ENCODE results near the gene ARHGAP6. TPM values are rescaled to one million over a fixed set of nuclear protein-coding genes. Genes with fewer than 3 reads are reported as not detected.

The ARHGAP6 gene
- total and polyA plus RNA-seq, 2 donors (not counting 3 experiments of a cell fraction or from before 2014, with no cell fraction given), result 0.69 to 0.83 TPM

DNA sequence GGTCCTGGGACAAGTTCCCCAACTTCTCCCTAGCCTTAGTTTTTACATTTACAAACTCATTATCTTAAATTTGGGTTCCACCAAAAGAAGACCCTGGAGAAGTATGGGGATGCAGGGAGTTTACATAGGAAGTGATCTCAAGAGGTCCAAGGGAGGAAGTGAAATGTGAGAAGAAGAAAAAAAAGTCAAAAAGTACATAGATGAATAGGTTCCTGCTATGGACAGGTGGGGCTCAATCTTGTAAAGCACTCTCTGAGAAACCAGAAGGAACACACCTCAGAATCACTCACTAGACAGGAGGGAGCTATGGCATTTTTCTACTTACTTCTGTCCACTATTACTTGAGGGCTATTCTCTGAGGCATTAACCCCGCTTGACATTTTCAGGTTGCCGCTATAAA, 56.6 kb downstream of the ARHGAP6 start:
- Histone ChIP-seq H3K4me1 (ENCODE audit: control insufficient read depth, extremely low read depth, insufficient read depth, low read length) (no peaks in the 10 kb centered on the region), H3K27ac (ENCODE audit: insufficient read depth, low read depth, low read length) (no peak overlapping the region), H3K27me3 (ENCODE audit: control insufficient read depth in 2 of 2, insufficient read depth in 2 of 2, low read length in 2 of 2) (no peaks in the 10 kb centered on the region), H3K36me3 (ENCODE audit: control insufficient read depth in 2 of 2, extremely low read depth in 1 of 2, insufficient read depth in 2 of 2, low read length in 2 of 2) (no peaks in the 10 kb centered on the region), H3K9ac (replicated peaks; ENCODE audit: extremely low read depth, insufficient read depth, low read length) (no peak overlapping the region), H3K9me3 (replicated peaks; ENCODE audit: control insufficient read depth, insufficient read depth, low read length) (no peaks in the 10 kb centered on the region), H3K9me1 (replicated peaks; ENCODE audit: control insufficient read depth, extremely low read depth, insufficient read depth, low read length) (no peaks in the 10 kb centered on the region), H3K4me3 (replicated peaks in 1 of 3; ENCODE audit: insufficient read depth in 1 of 3, low read depth in 1 of 3, low read length in 3 of 3) (no peak overlapping the region), H2AFZ (ENCODE audit: low read depth, low read length) (no peak overlapping the region), H4K20me1 (replicated peaks; ENCODE audit: control insufficient read depth, extremely low read depth, insufficient read depth, low read length) (no peaks in the 10 kb centered on the region), H3K79me2 (ENCODE audit: control insufficient read depth, insufficient read depth, low read length) (no peaks in the 10 kb centered on the region), H3K4me2 (ENCODE audit: insufficient read depth, low read length) (no peak overlapping the region)
- BruUV-seq (replicated peaks), result no TSS peak
- FAIRE-seq, result no peak
- intact Hi-C loops (cut with micrococcal nuclease) (no loop called here), dilution Hi-C loops (cut with MboI; ENCODE audit: extremely low pct_ligation_motif_present, low sequenced_read_pairs) (no loop called here)
- CTCF ChIA-PET, result no interaction called here
- POLR2A ChIA-PET, result no interaction called here
- TF ChIP-seq EZH2 (IDR thresholded peaks at IDR 0.05; ENCODE audit: borderline replicate concordance, low read depth, low read length, severe bottlenecking) (no peak), POLR2AphosphoS5 (IDR thresholded peaks at IDR 0.05; ENCODE audit: insufficient read depth, low read depth, low read length) (no peak), GATA2 (IDR thresholded peaks at IDR 0.05; ENCODE audit: insufficient read depth, insufficient read length, low read depth, low read length) (no peak), MAX (IDR thresholded peaks at IDR 0.05; ENCODE audit: insufficient read depth, insufficient read length) (no peak), MYC (IDR thresholded peaks at IDR 0.05; ENCODE audit: low read depth, low read length) (no peak), POLR2A (IDR thresholded peaks at IDR 0.05; ENCODE audit: low read depth, low read length) (no peak), JUN (IDR thresholded peaks at IDR 0.05; ENCODE audit: borderline replicate concordance, insufficient read depth, insufficient read length, low read depth) (no peak), FOS (IDR thresholded peaks at IDR 0.05; ENCODE audit: borderline replicate concordance, insufficient read depth, low read length) (no peak)
- TF ChIP-seq, protein P1, sequence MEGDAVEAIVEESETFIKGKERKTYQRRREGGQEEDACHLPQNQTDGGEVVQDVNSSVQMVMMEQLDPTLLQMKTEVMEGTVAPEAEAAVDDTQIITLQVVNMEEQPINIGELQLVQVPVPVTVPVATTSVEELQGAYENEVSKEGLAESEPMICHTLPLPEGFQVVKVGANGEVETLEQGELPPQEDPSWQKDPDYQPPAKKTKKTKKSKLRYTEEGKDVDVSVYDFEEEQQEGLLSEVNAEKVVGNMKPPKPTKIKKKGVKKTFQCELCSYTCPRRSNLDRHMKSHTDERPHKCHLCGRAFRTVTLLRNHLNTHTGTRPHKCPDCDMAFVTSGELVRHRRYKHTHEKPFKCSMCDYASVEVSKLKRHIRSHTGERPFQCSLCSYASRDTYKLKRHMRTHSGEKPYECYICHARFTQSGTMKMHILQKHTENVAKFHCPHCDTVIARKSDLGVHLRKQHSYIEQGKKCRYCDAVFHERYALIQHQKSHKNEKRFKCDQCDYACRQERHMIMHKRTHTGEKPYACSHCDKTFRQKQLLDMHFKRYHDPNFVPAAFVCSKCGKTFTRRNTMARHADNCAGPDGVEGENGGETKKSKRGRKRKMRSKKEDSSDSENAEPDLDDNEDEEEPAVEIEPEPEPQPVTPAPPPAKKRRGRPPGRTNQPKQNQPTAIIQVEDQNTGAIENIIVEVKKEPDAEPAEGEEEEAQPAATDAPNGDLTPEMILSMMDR (IDR thresholded peaks at IDR 0.05; ENCODE audit: extremely low read depth in 1 of 2, insufficient read depth in 1 of 2, low read depth in 1 of 2, low read length in 2 of 2), result no peak
- no peak for DNase-seq (ENCODE audit: low read depth, low spot score)
